GM19193 (cell line): ENCODE data around the gene SFT2D1.

Experiments used
- POLR2A ChIP-seq: IDR thresholded peaks from 4 replicates; pipeline ENCODE4 v1.6.1; 2011; ENCODE audit not compliant: insufficient read depth, insufficient read length; ENCODE audit errors: extremely low read depth

Gene SFT2D1

GRCh38 chr6:166344240-166344639 lies 1.9 kb upstream of the SFT2D1 start:
- TF ChIP-seq POLR2A = no peak

DNA sequence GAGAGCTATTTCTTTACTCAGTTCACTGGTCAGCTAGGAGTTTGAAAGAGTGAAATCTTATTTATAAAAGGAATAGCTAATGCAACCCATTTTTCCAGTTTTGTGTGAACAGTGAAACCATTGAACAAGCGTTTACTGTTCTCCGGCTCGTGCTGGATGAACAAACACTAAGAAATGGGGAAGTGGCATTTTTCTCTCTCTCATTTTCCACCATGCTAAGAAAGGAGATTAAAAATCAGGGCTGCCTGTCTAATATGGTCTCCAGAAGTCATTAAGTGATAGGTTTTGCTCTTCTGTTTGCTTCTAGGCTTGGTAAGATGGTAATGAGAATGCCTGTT lies 774 bp upstream of the SFT2D1 start:
- TF ChIP-seq POLR2A = no peak

DNA sequence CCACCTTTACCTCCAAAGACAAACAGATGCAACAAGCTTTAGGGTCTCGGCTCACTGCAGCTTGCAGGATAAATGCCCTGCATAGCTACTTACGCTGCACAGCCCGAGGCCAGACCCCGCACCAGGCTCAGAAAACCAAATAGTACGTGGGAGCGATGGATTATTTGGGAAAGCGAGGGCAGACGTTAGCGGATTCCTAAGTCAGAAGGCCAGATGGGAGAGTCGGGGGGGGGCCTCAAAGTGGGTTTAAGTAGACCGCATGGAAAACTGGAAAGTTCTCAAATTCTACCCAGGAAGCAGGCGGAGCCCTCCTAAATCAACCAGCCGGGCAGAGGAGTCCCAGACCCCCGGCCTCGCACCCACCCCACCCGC lies 382 bp downstream of the SFT2D1 start:
- TF ChIP-seq POLR2A = no peak

- TF ChIP-seq POLR2A = no peak
Observed at GRCh38 chr6:166341464-166341863, 881 bp downstream of the SFT2D1 start.

DNA sequence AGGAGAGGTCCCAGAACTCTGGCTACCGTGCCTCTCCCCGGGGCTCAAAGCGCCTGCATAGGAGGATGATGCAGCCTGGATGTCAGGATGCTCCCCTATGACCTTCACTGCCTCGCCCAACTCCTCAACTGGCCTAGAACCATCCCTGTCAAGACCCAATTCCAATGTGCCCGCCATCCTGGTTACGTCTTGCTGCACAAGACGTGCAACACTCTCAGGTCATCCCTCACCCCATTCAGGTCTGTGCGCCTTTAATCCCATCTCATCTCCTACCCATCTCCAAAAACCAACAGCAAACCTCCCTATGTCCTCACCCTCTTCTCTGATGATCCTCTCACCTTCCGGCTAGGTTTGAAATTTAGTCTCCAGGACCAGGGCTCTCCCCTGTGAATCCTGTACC lies 3.5 kb downstream of the SFT2D1 start:
- TF ChIP-seq POLR2A = no peak

DNA sequence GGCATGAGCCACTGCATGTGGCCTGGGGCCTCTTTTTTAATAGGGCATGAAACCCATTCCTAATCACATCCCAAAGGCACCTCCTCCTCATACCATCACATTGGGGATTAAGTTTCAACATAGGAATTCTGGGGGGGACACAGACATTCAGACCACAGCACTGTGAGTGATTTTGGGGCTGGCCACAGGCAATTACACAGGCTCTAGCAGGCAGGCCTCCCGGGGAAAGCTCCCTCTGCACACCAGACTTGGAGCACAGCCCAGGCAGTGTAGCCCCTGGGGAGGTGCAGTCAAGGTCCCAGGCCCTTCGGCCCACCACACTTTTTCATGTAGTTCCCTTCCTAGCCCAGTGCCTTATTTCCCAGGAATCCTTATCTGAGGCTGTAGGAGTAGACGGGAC lies 5.5 kb downstream of the SFT2D1 start:
- no peak for TF ChIP-seq POLR2A

GRCh38 chr6:166335378-166336302 lies 6.7 kb downstream of the SFT2D1 start:
- no peak for TF ChIP-seq POLR2A

DNA sequence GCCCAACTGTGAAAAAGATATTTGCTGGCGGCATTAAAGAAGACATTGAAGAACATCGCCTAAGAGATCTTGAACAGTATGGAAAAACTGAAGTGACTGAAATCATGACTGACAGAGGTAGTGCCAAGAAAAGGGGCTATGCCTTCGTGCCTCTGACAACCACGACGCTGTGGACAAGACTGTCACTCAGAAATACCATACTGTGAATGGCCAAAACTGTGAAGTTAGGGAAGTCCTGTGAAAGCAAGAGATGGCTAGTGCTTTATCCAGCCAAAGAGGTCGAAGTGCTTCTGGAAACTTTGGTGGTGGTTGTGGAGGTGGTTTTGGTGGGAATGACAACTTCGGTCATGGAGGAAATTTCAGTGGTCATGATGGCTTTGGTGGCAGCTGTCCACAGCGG lies 7.5 kb downstream of the SFT2D1 start:
- no peak for TF ChIP-seq POLR2A

DNA sequence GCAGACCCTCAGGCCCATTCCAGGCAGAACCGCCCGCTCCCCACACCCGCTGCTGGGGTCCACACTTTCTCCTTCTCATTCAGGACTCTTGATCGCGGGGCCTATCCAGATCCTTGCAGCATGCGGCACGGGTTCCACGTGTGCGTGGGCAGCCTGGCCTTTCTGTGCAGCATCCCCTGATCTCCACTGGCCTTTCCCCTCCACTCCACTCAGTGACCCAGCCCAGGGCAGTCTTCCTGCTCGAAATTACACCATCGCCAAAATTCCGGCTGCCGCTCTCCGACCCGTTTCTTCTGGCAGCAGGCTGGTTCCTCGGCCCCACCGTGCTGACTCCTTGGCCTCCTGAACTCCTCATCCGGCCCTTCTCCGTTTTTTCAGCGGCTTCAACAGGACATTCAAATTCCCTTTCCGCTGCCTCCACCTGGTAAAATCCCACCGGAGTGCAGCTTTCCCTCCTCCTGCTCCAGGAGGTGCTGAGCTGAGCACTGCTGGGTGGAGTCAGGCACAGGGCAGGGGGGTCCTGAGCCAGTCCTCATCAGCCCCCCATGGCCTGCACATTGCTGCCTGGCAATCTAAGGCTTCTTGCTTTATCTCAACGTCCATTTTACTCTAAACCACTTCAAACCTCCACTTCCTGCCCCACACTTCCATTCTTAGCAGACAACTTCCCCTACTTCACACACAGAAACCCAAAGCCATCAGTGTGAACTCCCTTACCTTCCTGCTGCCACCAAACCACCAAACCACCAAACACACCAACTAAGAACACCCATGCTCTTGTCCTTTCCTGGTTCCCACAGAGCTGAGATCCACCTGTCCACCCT lies 9.0 kb downstream of the SFT2D1 start:
- no peak for TF ChIP-seq POLR2A

- TF ChIP-seq POLR2A = no peak
Observed at GRCh38 chr6:166331503-166332415, 10.6 kb downstream of the SFT2D1 start.

DNA sequence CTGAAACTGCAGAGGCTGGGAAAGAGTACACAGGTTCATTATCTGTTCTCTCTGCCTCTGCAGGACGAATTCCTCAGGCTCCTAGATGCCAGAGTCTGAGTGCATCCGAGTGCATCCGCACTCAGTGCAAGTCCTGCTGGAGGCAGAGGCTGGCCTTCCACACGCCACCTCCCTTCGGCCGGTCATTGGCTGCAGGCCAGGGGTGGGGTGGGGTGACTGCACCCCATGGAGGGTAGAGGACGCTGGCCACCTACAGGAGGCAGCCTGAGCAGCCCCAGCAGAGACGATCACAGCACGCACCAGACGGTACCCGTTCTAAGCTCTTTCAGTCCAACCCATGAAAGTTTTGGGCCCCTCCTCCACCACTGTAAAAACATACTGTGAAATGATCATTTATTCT lies 11.7 kb downstream of the SFT2D1 start:
- TF ChIP-seq POLR2A = no peak

DNA sequence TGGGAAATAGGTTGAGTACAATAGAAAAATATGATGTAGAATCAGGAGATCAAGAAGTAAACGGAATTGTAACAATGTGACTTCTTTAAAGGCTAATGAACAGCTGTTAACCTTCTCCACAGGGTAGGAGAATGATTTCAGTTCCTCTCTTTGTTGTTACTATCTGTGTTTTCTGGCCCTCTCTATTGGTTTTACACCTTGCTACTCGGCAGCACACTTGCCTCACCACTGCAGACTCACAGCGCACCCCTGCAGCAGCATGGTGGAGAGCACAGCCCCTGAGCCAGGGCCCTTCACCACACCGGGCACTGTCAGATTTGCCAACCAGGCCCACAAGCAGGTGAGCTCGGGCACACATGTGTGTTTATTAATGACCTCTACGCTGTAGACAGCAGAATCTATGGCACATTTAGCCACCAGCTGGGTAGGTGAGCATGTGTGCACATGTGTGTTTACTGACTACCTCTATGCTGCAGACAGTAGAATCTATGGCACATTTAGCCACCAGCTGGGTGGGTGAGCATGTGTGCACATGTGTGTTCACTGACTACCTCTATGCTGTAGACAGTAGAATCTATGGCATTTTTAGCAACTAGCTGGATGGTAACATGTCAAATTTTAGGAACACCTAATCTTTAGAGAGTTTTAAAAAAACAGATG lies 16.8 kb downstream of the SFT2D1 start:
- no peak for TF ChIP-seq POLR2A

DNA sequence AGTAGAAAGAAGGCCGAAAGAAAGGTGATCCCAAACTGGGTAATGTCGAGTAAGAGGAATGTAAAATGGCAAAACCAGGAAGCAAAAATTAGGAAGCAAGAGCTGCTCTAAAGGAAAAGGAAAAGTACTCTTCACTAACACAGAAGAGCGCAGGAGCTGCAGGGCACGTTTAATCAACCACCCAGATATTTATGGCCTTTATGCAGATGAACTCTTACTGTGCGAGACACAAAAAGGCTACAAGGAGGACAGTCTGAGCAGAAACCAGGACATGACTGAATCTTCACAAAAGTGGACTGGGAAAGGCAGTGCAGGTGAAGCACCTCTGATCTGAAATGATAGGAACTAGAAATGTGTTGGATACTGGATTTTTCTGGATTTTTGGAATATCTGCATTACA lies 18.9 kb downstream of the SFT2D1 start:
- no peak for TF ChIP-seq POLR2A
